TTC549 (cell line): ENCODE data around the gene LGI4.
"Not testable (repeated sequence)": the region's sequence is repeated elsewhere in the genome, so short reads cannot be mapped to it uniquely, and the experiment has no call there.

Source experiments
- FAIRE-seq: peaks from 2 replicates; lab custom pipeline; 2012; peaks lifted over from hg19 to GRCh38; lab: Jason Lieb, UNC

LGI4 gene

GRCh38 chr19:35160629-35161433 is 26.0 kb upstream of the LGI4 start:
- no peak for FAIRE-seq

GRCh38 chr19:35159606-35160005 is 24.7 kb upstream of the LGI4 start:
- FAIRE-seq = no peak

GRCh38 chr19:35157431-35157830 is 22.6 kb upstream of the LGI4 start:
- FAIRE-seq = no peak

GRCh38 chr19:35156673-35157014 is 21.8 kb upstream of the LGI4 start:
- no peak for FAIRE-seq

- no peak for FAIRE-seq
Observed at GRCh38 chr19:35155981-35156672, 21.3 kb upstream of the LGI4 start.

- no peak for FAIRE-seq
Observed at GRCh38 chr19:35155441-35155840, 20.6 kb upstream of the LGI4 start.

GRCh38 chr19:35154525-35155406 is 19.9 kb upstream of the LGI4 start, which contains the start of gene FXYD5:
TSS of gene FXYD5 (plus strand) at chr19:35154735. CDS start at chr19:35155551, 816 bp downstream.
- FAIRE-seq = no peak

GRCh38 chr19:35153701-35154524 is 19.1 kb upstream of the LGI4 start:
- no peak for FAIRE-seq

GRCh38 chr19:35153129-35153522 is 18.3 kb upstream of the LGI4 start:
- not testable (repeated sequence) for FAIRE-seq

GRCh38 chr19:35151273-35152065 is 16.6 kb upstream of the LGI4 start:
- FAIRE-seq = no peak

- FAIRE-seq = no peak
Observed at GRCh38 chr19:35150445-35150844, 15.6 kb upstream of the LGI4 start.

GRCh38 chr19:35149463-35149862 is 14.6 kb upstream of the LGI4 start:
- no peak for FAIRE-seq

- no peak for FAIRE-seq
Observed at GRCh38 chr19:35146746-35147459, 12.0 kb upstream of the LGI4 start.

- no peak for FAIRE-seq
Observed at GRCh38 chr19:35144600-35145436, 10.0 kb upstream of the LGI4 start.

- FAIRE-seq = no peak
Observed at GRCh38 chr19:35144259-35144599, 9.4 kb upstream of the LGI4 start.

- no peak for FAIRE-seq
Observed at GRCh38 chr19:35143818-35144217, 9.0 kb upstream of the LGI4 start.

- no peak for FAIRE-seq
Observed at GRCh38 chr19:35143231-35143715, 8.4 kb upstream of the LGI4 start, which contains the start of gene FXYD7. TSS of gene FXYD7 (plus strand) at chr19:35143255. CDS start at chr19:35143334, 79 bp downstream.

- FAIRE-seq = no peak
Observed at GRCh38 chr19:35142606-35143230, 7.9 kb upstream of the LGI4 start.
